ENCODE data around the gene GALNT2. TPM values are rescaled to one million over a fixed set of nuclear protein-coding genes. Genes with fewer than 3 reads are reported as not detected.

GALNT2 gene
- polyA plus RNA-seq, 1 of the 3 experiments (the other 2 are of a cell fraction) = 118 TPM

GRCh38 chr1:230240446-230241086 lies 173.5 kb downstream of the GALNT2 start:
- ChIA-PET CTCF (interaction anchor here (1.3 kb wide), 1 partner anchor 579 kb away, joined by 3 read pairs; no protein-coding TSS in a partner anchor), POLR2A (interaction anchor here (0.6 kb wide), 1 partner anchor 13 kb away, joined by 3 read pairs; no protein-coding TSS in a partner anchor)
- no peak overlapping the region for H3K4me3 ChIP-seq (ENCODE audit: low read depth in 2 of 2, low read length in 1 of 2)
- no peak overlapping the region for H3K27ac ChIP-seq (ENCODE audit: low read depth in 2 of 2, low read length in 1 of 2)
- H3K79me2 ChIP-seq (ENCODE audit: insufficient read depth) = no peaks in the 10 kb centered on the region
- no peaks in the 10 kb centered on the region for H3K9me2 ChIP-seq
- no peak overlapping the region for H3K4me2 ChIP-seq
- H4K20me1 ChIP-seq (ENCODE audit: insufficient read depth) = no peaks in the 10 kb centered on the region
- H2AFZ ChIP-seq (ENCODE audit: low read depth) = no peak overlapping the region
- no peak overlapping the region for H3K9ac ChIP-seq
- no peaks in the 10 kb centered on the region for H3F3A ChIP-seq (replicated peaks; ENCODE audit: insufficient read depth)
- no peaks in the 10 kb centered on the region for H3K9me3 ChIP-seq
- H3K4me1 ChIP-seq (ENCODE audit: control insufficient read depth in 1 of 2, insufficient read depth in 2 of 2, low read depth in 1 of 2, low read length in 1 of 2) = no peaks in the 10 kb centered on the region; a peak in 2 of 4 replicates
- WGBS (ENCODE audit: low lambda C conversion rate) = 95% methylated on average over 4 of the region's 5 CpGs
- H3K36me3 ChIP-seq (replicated peaks in 1 of 2; ENCODE audit: control insufficient read depth in 1 of 2, insufficient read depth in 2 of 2, low read length in 1 of 2) = peaks cover 38 to 43% of the 10 kb centered on the region in 2 experiments
- no peaks in the 10 kb centered on the region for H3K27me3 ChIP-seq (ENCODE audit: insufficient read depth)
- no peak for DNase-seq
- TF ChIP-seq MAX (IDR thresholded peaks at IDR 0.05; ENCODE audit: low read depth) (no peak), EZH2phosphoT487 (IDR thresholded peaks at IDR 0.05; ENCODE audit: borderline replicate concordance, low read depth) (no peak), SMC3 (IDR thresholded peaks at IDR 0.05; ENCODE audit: low read depth, low read length) (no peak), POLR2AphosphoS5 (IDR thresholded peaks at IDR 0.05; ENCODE audit: low read depth, low read length) (no peak), TEAD4 (IDR thresholded peaks at IDR 0.05; ENCODE audit: borderline replicate concordance, insufficient read depth) (no peak), ELF1 (IDR thresholded peaks at IDR 0.05) (no peak), EP300 (IDR thresholded peaks at IDR 0.05; ENCODE audit: borderline replicate concordance in 1 of 2, low read depth in 1 of 2, low read length in 1 of 2) (no peak), CHD2 (IDR thresholded peaks at IDR 0.05; ENCODE audit: low read length, partially characterized antibody) (no peak), YY1 (IDR thresholded peaks at IDR 0.05; ENCODE audit: low read depth) (no peak), RFX5 (IDR thresholded peaks at IDR 0.05; ENCODE audit: low read length) (no peak), TAF1 (IDR thresholded peaks at IDR 0.05; ENCODE audit: borderline replicate concordance, low read depth, low read length) (no peak), FOXJ3 (CRISPR knock-in tag; IDR thresholded peaks at IDR 0.05) (no peak), ZBTB33 (IDR thresholded peaks at IDR 0.05; ENCODE audit: borderline replicate concordance, low read depth) (no peak), RXRA (IDR thresholded peaks at IDR 0.05; ENCODE audit: borderline replicate concordance, low read depth) (no peak), REST (IDR thresholded peaks at IDR 0.05; ENCODE audit: low read depth, low read length) (no peak), SIN3A (IDR thresholded peaks at IDR 0.05; ENCODE audit: borderline replicate concordance, low read depth, low read length) (no peak)
